Activated naive CD8-positive, alpha-beta T cell treated with anti-CD3 and anti-CD28 coated beads, Interleukin-2, amount 10 ng/mL, durations not matched to agents 7 days and 5 days (primary cell): ENCODE results near the gene FARP2. TPM values are rescaled to one million over a fixed set of nuclear protein-coding genes. Genes with fewer than 3 reads are reported as not detected.

Experiments
- ATAC-seq: fragments of 150-1000 bp; cut with Tn5 transposase; one replicate; pipeline ENCODE4 v1.10.0; 2021; ENCODE audit warnings: low read depth, moderate library complexity
- POLR2A ChIA-PET: fragments of 350-600 bp; sonication (Branson Sonifier 250); formaldehyde crosslinking; loops from one replicate; lab custom pipeline; 2021; ENCODE audit warnings: antibody characterized with exemption; lab: Charles Lee
- DNase-seq: peaks from one replicate; pipeline ENCODE4 v3.0.0; 2021
- H3K27ac Mint-ChIP-seq: one replicate; pipeline ENCODE4 v1.8.0; 2022; ENCODE audit warnings: mild to moderate bottlenecking, mixed read lengths
- H3K27me3 Mint-ChIP-seq: one replicate; pipeline ENCODE4 v1.8.0; 2022; ENCODE audit warnings: mild to moderate bottlenecking, moderate library complexity, mixed read lengths
- H3K36me3 Mint-ChIP-seq: one replicate; pipeline ENCODE4 v1.8.0; 2021; ENCODE audit warnings: mild to moderate bottlenecking, mixed read lengths
- H3K4me1 Mint-ChIP-seq: one replicate; pipeline ENCODE4 v1.8.0; 2021; ENCODE audit warnings: mixed read lengths
- H3K4me3 Mint-ChIP-seq: one replicate; pipeline ENCODE4 v1.8.0; 2022; ENCODE audit warnings: mild to moderate bottlenecking, moderate library complexity, mixed read lengths
- H3K9me3 Mint-ChIP-seq: one replicate; pipeline ENCODE4 v1.8.0; 2021; ENCODE audit warnings: mixed read lengths
- total RNA-seq, 2 experiments: library from RNA; stranded (reverse); gene quantifications; one replicate each; pipeline ENCODE4 v1.2.3, GENCODE V29; 2021

The FARP2 gene
- total RNA-seq, 2 experiments from 2014 or later, result 17.7 to 18.3 TPM

DNA sequence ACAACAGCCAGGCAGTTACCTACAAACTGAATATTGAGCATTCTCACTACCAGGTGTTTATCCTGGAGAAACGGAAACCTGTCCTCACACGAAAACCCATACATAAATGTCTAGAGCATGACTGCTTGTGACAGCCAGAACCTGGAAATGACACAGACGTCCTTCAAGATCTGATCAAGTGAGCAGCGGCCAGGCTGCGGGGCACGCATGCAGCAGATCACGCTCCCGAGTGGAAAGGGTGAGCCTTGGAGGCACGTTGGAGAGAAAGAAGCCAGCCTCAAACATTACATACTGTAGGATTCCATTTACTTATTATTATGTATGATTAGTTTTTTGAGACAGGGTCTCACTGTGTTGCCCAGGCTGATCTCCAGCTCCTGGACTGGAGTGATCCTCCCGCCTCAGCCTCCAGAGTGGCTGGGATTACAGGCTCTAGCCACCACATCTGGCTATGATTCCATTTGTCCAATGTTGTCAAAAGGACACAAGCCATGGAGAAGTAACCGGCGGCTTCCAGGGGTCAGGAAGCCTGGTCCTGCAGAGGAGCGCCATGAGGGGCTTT is 175.2 kb downstream of the FARP2 start:
- H3K9me3 Mint-ChIP-seq, result peaks cover 2% of the 10 kb centered on the region
- H3K27ac Mint-ChIP-seq, result no peak overlapping the region
- DNase-seq (no peak), ATAC-seq (no peak)
- POLR2A ChIA-PET, result no interaction called here
- peaks cover 3% of the 10 kb centered on the region for H3K27me3 Mint-ChIP-seq
- H3K4me1 Mint-ChIP-seq, result no peaks in the 10 kb centered on the region
- no peak overlapping the region for H3K4me3 Mint-ChIP-seq
- H3K36me3 Mint-ChIP-seq, result no peaks in the 10 kb centered on the region

DNA sequence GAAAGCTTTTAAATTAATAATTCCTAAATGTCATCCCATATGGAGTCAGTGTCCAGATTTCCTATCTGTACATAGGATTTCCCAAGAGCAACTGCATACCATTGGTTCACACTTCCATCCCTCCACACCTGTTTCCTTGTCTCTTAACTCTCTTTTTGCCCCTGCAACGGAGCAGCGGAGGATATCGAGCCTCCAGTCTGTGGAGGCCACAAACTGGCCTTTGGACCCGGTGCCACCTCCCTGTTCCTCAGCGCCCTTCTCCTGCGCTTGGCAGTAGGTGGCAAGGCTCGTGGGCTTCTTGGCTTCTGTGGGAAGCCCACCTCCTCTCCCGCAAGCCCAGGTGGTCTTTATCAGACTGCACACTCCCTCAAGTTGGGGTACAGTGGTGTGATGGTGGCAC is 176.1 kb downstream of the FARP2 start:
- ATAC-seq, result no peak
- H3K4me1 Mint-ChIP-seq, result no peaks in the 10 kb centered on the region
- no peak for DNase-seq
- H3K36me3 Mint-ChIP-seq, result no peaks in the 10 kb centered on the region
- POLR2A ChIA-PET, result no interaction called here
- no peak overlapping the region for H3K27ac Mint-ChIP-seq
- no peaks in the 10 kb centered on the region for H3K9me3 Mint-ChIP-seq
- H3K4me3 Mint-ChIP-seq, result no peak overlapping the region
- peaks cover 2% of the 10 kb centered on the region for H3K27me3 Mint-ChIP-seq

DNA sequence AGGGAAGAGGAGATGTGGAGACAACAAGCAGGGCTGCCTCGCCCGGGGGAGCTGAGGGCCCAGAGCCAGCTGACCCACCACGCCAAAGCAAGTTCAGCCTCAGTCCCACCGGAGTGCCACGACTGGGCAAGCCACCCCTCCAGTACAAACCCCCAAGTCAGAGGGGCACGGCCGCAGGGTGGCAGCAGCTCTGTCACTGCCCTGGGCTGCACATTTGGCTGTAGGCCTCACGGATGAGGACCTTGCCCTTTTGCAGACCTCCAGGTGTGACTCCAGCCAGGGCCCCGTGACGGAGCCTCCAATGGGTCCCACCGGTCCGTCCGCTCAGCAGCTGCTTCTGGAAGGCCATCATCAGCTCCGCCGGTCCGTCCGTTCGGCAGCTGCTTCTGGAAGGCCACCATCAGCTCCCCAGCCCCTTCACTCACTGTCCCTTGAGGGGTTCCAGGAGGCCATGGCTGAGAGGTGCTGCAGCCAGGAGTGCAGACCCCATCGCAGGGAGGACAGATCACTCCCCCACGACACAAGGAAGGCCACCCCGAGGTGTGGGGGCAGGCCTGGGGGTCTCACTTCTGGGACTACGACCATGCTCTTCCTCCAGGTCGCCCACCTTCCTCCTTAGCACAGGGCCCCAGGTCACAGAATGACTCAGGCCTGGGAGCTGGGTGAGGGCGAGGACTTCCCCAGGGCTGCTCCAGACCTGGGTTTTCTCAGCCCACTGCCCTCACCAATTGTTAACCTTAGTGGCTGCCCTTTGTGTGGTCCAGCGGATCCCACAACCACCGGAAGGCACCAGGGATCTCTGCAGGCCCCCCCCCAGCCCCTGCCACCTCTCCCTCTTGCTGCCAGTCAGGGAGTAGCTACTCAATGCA is 176.9 kb downstream of the FARP2 start:
- Mint-ChIP-seq H3K4me3 (no peak overlapping the region), H3K9me3 (no peaks in the 10 kb centered on the region), H3K27ac (no peak overlapping the region), H3K36me3 (no peaks in the 10 kb centered on the region), H3K27me3 (peaks cover 2% of the 10 kb centered on the region), H3K4me1 (no peaks in the 10 kb centered on the region)
- ATAC-seq (no peak), DNase-seq (no peak)
- POLR2A ChIA-PET, result no interaction called here

DNA sequence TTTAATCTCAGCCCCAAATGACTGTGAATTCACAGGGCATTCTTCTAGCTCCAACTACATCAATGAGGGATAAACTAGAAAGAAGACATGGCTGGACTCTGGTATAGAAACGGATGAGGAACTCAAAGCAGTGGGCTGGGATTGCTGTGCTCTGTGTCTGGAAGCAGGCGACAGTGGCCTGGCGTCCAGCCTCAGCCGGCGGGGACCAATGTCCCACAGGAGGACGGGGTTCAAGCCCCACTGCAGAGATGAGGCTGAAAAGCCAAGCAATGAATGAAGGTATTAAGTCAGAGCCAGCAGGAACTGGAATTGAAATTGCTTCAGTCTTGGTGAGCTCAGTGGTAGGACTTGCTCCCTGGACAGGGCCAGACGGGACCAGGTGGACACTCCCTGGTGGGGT is 178.2 kb downstream of the FARP2 start:
- H3K27me3 Mint-ChIP-seq, result peaks cover 7% of the 10 kb centered on the region
- ATAC-seq (no peak), DNase-seq (no peak)
- no peaks in the 10 kb centered on the region for H3K9me3 Mint-ChIP-seq
- H3K27ac Mint-ChIP-seq, result no peak overlapping the region
- POLR2A ChIA-PET, result no interaction called here
- H3K4me1 Mint-ChIP-seq, result no peaks in the 10 kb centered on the region
- no peaks in the 10 kb centered on the region for H3K36me3 Mint-ChIP-seq
- no peak overlapping the region for H3K4me3 Mint-ChIP-seq

DNA sequence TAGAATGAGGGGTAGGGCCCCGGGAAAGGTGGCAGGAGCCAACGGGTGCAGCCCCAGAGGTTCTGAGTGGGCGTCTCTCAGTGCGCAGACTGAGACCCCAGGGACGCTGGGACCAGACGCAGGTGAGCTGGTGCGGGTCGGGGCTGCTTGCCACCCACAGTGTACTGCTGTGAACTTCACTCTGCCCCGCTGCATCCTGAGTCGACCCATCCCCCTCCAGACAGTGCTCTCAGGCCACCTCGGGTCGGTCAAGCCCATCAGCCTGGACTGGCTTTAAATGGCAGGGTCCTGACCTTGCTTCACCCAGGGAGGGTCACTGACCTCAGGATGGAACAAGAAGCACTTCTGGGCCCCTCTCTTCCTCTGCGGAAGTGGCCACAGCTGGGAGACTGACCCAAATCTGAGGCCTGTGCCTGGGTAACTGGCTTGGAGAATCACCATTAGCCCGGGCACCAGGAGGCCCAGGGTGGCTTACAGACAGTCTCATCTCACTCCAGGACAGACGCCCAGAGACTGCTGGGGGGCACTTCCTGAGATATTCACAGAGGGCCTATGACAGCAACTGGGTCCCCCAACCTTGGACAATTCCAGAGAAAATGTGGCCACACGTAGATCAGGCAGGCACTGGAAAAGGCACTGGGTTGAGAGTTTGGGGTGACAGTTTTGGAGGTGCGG is 178.8 kb downstream of the FARP2 start:
- DNase-seq, result no peak
- peaks cover 7% of the 10 kb centered on the region for H3K27me3 Mint-ChIP-seq
- H3K4me1 Mint-ChIP-seq, result no peaks in the 10 kb centered on the region
- no peak overlapping the region for H3K4me3 Mint-ChIP-seq
- H3K36me3 Mint-ChIP-seq, result no peaks in the 10 kb centered on the region
- ATAC-seq, result no peak
- POLR2A ChIA-PET, result no interaction called here
- H3K9me3 Mint-ChIP-seq, result no peaks in the 10 kb centered on the region
- no peak overlapping the region for H3K27ac Mint-ChIP-seq

DNA sequence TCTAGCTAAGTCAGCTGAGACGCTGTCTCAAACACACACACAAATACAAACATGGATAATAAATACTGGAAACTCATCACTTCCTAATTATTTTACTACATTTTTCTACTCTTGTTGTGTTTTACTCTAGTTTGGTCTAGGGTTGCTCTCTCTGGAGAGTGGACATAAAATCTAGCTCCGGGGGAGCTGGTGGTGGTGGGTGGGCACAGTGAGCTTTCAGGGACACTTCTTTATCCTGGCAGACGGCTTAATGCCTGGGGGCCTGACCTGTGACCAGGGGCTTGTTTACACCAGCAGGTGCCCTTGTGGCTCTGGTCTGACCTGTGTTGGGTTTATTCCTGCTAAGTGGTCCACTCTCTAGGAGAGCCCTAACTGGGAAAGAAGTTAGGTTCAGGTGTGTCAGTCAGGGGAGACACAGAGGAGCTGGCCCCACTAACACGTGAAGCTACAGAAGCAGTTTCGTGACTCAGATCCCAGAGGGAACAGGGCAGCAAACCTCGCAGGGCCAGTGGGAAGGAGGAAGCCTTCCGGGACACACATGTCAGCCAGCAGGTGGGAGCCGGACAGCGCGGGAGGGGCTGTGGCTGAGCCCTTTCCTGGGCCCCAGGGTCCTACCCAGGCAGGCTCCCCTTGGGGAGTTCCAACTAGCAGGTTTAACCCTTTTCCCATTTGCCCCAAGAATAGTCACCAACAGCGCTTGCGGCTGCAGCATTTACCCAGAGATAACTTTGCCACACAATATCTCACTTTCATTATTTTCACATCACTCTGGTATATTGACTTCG is 180.0 kb downstream of the FARP2 start:
- H3K36me3 Mint-ChIP-seq, result no peaks in the 10 kb centered on the region
- POLR2A ChIA-PET, result no interaction called here
- no peak for DNase-seq
- H3K27ac Mint-ChIP-seq, result no peak overlapping the region
- H3K27me3 Mint-ChIP-seq, result peaks cover 10% of the 10 kb centered on the region
- peaks cover 2% of the 10 kb centered on the region for H3K4me1 Mint-ChIP-seq
- no peaks in the 10 kb centered on the region for H3K9me3 Mint-ChIP-seq
- H3K4me3 Mint-ChIP-seq, result no peak overlapping the region
- no peak for ATAC-seq

DNA sequence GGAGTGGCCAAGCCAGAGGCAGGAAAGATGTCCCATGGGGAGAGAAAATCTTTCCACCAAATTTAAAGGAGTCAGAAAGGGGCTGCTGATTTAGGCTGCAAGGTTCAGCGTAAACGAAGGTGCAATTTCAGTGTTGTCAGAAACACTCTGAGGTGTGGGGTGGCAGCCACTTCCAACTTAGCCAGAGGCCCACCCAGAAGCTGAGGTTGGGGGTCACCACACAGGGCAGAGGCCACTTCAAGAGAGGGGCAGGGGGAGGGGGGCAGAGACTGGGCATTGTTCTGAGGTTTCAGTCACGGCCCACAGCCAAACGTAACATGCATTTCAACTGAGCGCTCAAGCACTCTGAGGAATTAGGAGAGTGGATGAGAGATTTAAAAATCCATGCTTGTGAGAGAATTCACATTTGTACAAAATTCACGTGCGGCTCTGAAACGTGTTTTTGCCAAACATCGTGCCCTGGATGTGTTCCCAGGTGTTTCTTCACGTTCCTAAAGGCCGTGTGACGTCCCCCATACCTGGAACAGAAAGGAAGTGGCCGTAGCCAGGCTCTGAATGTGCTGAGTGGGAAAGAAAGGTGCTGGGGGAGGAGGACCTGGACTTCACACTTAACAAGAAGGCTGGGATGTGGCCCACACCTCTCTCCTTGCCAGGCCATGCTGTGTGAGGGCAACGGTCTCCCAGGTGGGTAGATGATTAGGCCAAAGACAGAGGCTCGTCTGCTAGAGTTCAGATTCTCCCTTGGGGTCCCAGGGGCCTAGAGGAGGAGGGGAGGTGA is 182.9 kb downstream of the FARP2 start:
- Mint-ChIP-seq H3K27me3 (peaks cover 14% of the 10 kb centered on the region), H3K4me3 (no peak overlapping the region)

DNA sequence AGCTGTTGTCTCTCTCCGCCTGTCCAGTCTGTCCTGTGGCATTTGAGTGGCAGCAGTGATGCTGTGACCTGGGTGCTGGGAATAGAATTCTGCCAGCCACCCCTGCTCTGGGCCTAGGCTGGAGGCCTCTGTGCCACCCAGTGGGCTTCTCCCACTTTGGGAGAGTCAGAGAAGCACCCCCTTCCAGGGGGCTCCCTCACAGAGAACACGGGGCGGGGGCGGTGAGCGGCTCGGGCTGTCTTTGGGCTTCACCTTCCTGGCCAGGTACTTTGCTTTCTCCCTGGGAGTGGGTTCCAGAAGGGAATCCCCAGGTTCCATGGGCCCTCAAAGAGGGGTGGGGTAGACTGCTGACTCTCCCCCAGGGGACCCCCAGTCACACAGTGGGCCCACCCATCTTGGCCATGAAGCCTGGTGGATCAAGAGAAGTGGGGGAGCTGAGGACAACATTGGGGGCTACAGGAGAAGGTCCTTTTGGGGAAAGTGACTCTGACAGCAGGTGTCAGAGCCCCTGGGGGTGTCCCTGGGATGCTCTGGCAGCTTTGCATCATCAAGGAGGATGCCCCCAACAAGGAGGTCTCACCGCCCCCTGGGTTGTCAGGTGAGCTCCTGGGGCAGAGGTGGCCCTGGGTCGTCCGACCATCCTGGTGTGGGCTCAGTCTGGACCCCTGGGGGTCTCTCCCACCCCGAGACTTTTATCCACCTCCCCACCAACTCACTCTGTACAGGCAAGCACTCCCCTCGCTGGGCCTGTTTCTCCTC is 183.7 kb downstream of the FARP2 start:
- peaks cover 16% of the 10 kb centered on the region for H3K27me3 Mint-ChIP-seq
- no peak overlapping the region for H3K4me3 Mint-ChIP-seq
- DNase-seq (no peak), ATAC-seq (no peak)
- H3K4me1 Mint-ChIP-seq, result peaks cover 2% of the 10 kb centered on the region
- POLR2A ChIA-PET, result no interaction called here
- no peak overlapping the region for H3K27ac Mint-ChIP-seq
- H3K9me3 Mint-ChIP-seq, result no peaks in the 10 kb centered on the region
- H3K36me3 Mint-ChIP-seq, result no peaks in the 10 kb centered on the region

More for the DNA sequence above, 182.9 kb downstream of the FARP2 start:
- Mint-ChIP-seq H3K36me3 (no peaks in the 10 kb centered on the region), H3K9me3 (no peaks in the 10 kb centered on the region), H3K4me1 (peaks cover 2% of the 10 kb centered on the region), H3K27ac (no peak overlapping the region)
- ATAC-seq, result no peak
- POLR2A ChIA-PET, result no interaction called here
- no peak for DNase-seq

DNA sequence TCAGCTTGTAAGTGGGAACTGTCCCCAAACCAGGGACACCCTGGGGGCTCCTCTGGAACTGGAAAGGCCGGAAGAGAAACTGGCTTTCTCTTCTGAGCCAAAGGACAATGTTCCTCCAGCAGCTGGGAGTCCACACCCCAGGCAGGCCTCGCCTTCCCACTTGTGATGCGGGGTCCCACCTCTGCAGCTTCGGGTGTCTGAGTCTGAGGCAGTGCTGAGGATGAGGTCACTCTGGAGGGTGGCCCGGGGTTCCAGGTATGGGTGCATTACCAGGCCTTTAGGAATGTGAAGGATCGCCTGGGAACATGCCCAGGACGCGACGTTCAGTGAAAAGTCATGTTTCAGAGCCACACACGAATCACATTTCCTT is 184.3 kb downstream of the FARP2 start:
- Mint-ChIP-seq H3K27me3 (peaks cover 16% of the 10 kb centered on the region), H3K36me3 (no peaks in the 10 kb centered on the region), H3K9me3 (no peaks in the 10 kb centered on the region), H3K27ac (no peak overlapping the region), H3K4me3 (peak overlapping the region; percentile 52), H3K4me1 (peaks cover 2% of the 10 kb centered on the region)
- DNase-seq, result no peak
- ATAC-seq, result no peak
- POLR2A ChIA-PET, result no interaction called here

DNA sequence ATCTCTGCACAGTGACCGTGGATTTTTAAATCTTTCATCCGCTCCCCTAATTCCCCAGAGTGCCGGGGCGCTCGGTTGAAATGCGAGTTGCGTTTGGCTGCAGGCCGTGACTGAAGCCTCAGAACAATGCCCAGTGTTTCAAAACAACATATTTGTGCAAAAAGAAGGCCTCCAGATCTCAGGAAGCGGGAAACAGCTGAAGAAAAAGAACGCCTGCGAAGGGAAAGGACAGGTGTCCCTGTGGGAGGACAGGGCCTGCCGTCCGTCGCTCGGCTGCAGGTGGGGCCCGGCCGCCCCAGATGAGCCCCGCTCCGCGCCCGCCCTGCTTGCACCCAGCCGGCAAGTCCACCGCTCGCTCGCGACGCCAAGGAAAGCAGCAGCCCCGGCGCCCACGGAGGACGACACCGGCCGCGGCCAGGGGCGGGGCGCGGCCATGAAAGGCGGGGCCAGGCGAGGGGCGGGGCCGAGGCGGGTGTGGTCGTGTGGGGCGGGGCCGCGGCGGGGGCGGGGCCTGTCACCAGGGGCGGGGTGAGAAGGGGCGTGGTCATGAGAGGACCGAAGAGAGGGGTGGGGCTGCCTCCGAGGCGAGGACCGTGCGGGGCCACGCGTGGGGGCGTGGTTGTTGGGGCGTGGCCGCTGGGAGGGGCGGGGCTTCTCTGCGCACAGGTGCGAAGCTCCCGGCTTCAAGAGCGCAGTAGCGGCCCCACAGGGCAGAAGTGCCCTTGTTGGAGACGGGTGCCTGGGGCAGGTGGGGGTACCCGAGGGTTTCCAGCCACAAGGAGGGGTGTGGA is 184.9 kb downstream of the FARP2 start:
- H3K4me3 Mint-ChIP-seq, result peak overlapping the region; percentile 52
- peaks cover 2% of the 10 kb centered on the region for H3K4me1 Mint-ChIP-seq
- no peak overlapping the region for H3K27ac Mint-ChIP-seq
- H3K36me3 Mint-ChIP-seq, result no peaks in the 10 kb centered on the region
- POLR2A ChIA-PET, result no interaction called here
- peaks cover 14% of the 10 kb centered on the region for H3K27me3 Mint-ChIP-seq
- H3K9me3 Mint-ChIP-seq, result no peaks in the 10 kb centered on the region
- DNase-seq, result peak; percentile 80
- peak; percentile 68 for ATAC-seq

DNA sequence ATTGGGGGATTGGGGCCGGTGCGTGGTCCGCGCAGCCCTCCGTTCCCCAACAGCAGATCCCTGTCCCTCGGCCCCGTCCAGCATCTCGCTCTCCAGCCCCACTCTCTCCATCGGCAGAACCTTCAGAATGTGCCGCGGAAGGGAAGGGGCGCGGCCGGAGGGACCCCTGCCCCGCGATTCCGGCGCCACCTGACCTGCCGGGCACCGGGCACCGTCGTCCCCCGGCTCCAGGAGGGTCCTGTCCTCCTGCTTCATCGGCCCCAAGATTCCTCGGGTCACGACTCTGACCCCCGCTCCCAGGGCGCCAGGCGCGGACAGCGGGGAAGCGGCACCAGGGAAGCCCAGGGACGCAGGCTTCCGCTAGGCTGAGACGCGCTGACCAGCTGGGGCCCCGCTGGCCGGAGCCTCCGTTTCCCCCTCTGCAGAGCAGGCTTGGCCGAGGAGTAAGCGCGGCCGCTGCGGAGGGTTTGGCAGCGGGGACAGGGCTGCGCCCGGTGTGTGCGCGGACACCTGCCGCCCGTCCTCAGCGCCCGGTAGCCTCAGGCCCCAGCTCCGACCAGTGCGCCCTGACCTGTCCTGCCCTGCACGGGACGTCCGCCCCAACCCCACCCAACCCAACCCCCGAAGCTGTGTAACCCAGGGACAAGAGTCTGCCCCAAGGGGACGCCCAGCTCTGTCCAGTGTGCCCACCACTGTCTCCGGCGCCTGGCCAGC is 185.6 kb downstream of the FARP2 start:
- Mint-ChIP-seq H3K9me3 (no peaks in the 10 kb centered on the region), H3K27me3 (peaks cover 13% of the 10 kb centered on the region), H3K36me3 (no peaks in the 10 kb centered on the region), H3K4me3 (no peak overlapping the region), H3K4me1 (peaks cover 2% of the 10 kb centered on the region), H3K27ac (no peak overlapping the region)
- no peak for DNase-seq
- ATAC-seq, result no peak
- POLR2A ChIA-PET, result no interaction called here
